HepG2 (cell line): Measurements from ENCODE around the gene NPHS1. TPM values are rescaled to one million over a fixed set of nuclear protein-coding genes. Genes with fewer than 3 reads are reported as not detected.

ENCODE experiments used
- ATAC-seq: fragments of 200-7000 bp; cut with Tn5 transposase; 3 replicates; pipeline ENCODE4 v1.9.1; 2020; ENCODE audit warnings: mild to moderate bottlenecking, moderate library complexity
- BruUV-seq: library from RNA; stranded (reverse); fragments of 400-500 nt; replicated peaks from 2 replicates; lab custom pipeline; 2021; lab: Mats Ljungman, UMichigan
- CTCF ChIA-PET: fragments of 300-600 bp; formaldehyde crosslinking; extraction: SDS; loops from one replicate; lab custom pipeline; 2021; ENCODE audit warnings: low total read pairs, inconsistent platforms, low intra/inter-chr PET ratio; lab: Yijun Ruan, JAX
- POLR2A ChIA-PET: fragments of 350-600 bp; sonication (Branson Sonifier 250); formaldehyde crosslinking; loops from one replicate; lab custom pipeline; 2020; ENCODE audit warnings: antibody characterized with exemption, inconsistent platforms; lab: Yijun Ruan, JAX
- DNase-seq: peaks from one replicate; pipeline ENCODE4 v3.0.0-alpha.2; 2015; ENCODE audit warnings: low spot score
- FAIRE-seq: peaks from 3 replicates; lab custom pipeline; 2011; peaks lifted over from hg19 to GRCh38; lab: Jason Lieb, UNC
- H2AFZ ChIP-seq: one replicate; pipeline ENCODE4 v1.6.1; 2011; ENCODE audit warnings: low read length, inconsistent platforms
- H3K27ac ChIP-seq: fragments of 300-600 bp; 3 replicates; pipeline ENCODE4 v1.8.0; 2011; ENCODE audit warnings: mixed run types, mild to moderate bottlenecking, mixed read lengths, low read length, inconsistent platforms; ENCODE audit not compliant: insufficient read depth; ENCODE audit errors: extremely low read length
- H3K27me3 ChIP-seq, 2 experiments: fragments of 200-600 bp in 1 of 2; 2 replicates in 1 of 2; 3 replicates in 1 of 2; pipeline versions ENCODE4 v1.6.0 to v1.8.0; 2011; ENCODE audit warnings: low read length in 2 of 2, mild to moderate bottlenecking in 2 of 2, moderate library complexity in 2 of 2, inconsistent platforms in 1 of 2; ENCODE audit not compliant: insufficient read depth in 2 of 2, control insufficient read depth in 1 of 2
- H3K36me3 ChIP-seq, 2 experiments: fragments of 200-600 bp in 1 of 2; replicated peaks in 1 of 2; 2 replicates in 1 of 2; 3 replicates in 1 of 2; pipeline versions ENCODE4 v1.5.1 to v1.8.0; 2011; ENCODE audit warnings: low read length in 2 of 2, inconsistent platforms in 1 of 2; ENCODE audit not compliant: insufficient read depth in 2 of 2, control insufficient read depth in 1 of 2
- H3K4me1 ChIP-seq: 2 replicates; pipeline ENCODE4 v1.5.1; 2012; ENCODE audit warnings: low read length, inconsistent platforms; ENCODE audit not compliant: insufficient read depth
- H3K4me2 ChIP-seq: 2 replicates; pipeline ENCODE4 v1.6.0; 2011; ENCODE audit warnings: low read depth, low read length, inconsistent platforms
- H3K4me3 ChIP-seq, 3 experiments: fragments of 200-600 bp in 1 of 3; sonication (generic), shearing (Covaris generic) in 1 of 3; replicated peaks in 1 of 3; 2 replicates each; pipeline ENCODE4 v1.5.1; 2011 to 2016; ENCODE audit warnings: low read length in 3 of 3, inconsistent platforms in 2 of 3, low read depth in 2 of 3, mild to moderate bottlenecking in 2 of 3, control low read depth in 1 of 3, mixed read lengths in 1 of 3; ENCODE audit not compliant: insufficient read depth in 1 of 3
- H3K79me2 ChIP-seq: one replicate; pipeline ENCODE4 v1.6.1; 2011; ENCODE audit warnings: low read length, inconsistent platforms; ENCODE audit not compliant: insufficient read depth
- H3K9ac ChIP-seq: 2 replicates; pipeline ENCODE4 v1.6.0; 2011; ENCODE audit warnings: mild to moderate bottlenecking, low read depth, low read length, inconsistent platforms; ENCODE audit not compliant: insufficient read depth
- H3K9me3 ChIP-seq: 2 replicates; pipeline ENCODE4 v1.5.1; 2012; ENCODE audit warnings: mild to moderate bottlenecking, low read length
- H4K20me1 ChIP-seq: 2 replicates; pipeline ENCODE4 v1.6.0; 2011; ENCODE audit warnings: inconsistent platforms, mild to moderate bottlenecking, low read length, moderate library complexity; ENCODE audit not compliant: insufficient read depth
- ELF4 ChIP-seq: sonication (generic); formaldehyde crosslinking; IDR thresholded peaks from 2 replicates; pipeline ENCODE4 v1.5.0; 2020; ENCODE audit warnings: missing genetic modification reagents, mild to moderate bottlenecking, moderate library complexity, borderline replicate concordance
- HDAC2 ChIP-seq: sonication (generic); formaldehyde crosslinking; IDR thresholded peaks from 2 replicates; pipeline ENCODE4 v1.4.0; 2020; ENCODE audit warnings: missing genetic modification reagents
- HMG20B ChIP-seq: conservative IDR thresholded peaks from 2 replicates; pipeline ENCODE4 v1.6.1; 2016; ENCODE audit warnings: missing genetic modification reagents, missing compliant biosample characterization
- JUNB ChIP-seq: sonication (generic); formaldehyde crosslinking; IDR thresholded peaks from 2 replicates; pipeline ENCODE4 v1.8.0; 2022; ENCODE audit warnings: missing genetic modification reagents, mild to moderate bottlenecking, borderline replicate concordance
- NFE2L1 ChIP-seq: sonication (generic); formaldehyde crosslinking; IDR thresholded peaks from 2 replicates; pipeline ENCODE4 v1.4.0; 2020; ENCODE audit warnings: missing genetic modification reagents, mild to moderate bottlenecking, borderline replicate concordance
- NRL ChIP-seq: sonication (generic); formaldehyde crosslinking; IDR thresholded peaks from 2 replicates; pipeline ENCODE4 v1.5.0; 2020; ENCODE audit warnings: missing genetic modification reagents, mild to moderate bottlenecking, moderate library complexity, borderline replicate concordance
- PCBP2 ChIP-seq: fragments of 200-400 bp; formaldehyde crosslinking; optimal IDR thresholded peaks from 2 replicates; pipeline ENCODE3; 2018; ENCODE audit warnings: low read length, low read depth; ENCODE audit not compliant: poor library complexity, severe bottlenecking
- PLRG1 ChIP-seq: fragments of 450-650 bp; conservative IDR thresholded peaks from 2 replicates; pipeline ENCODE4 v1.6.1; 2016
- RFX5 ChIP-seq: IDR thresholded peaks from 2 replicates; pipeline ENCODE4 v1.6.1; 2011; ENCODE audit warnings: low read depth, low read length, improper control_type of control experiment
- SOX6 ChIP-seq, 2 experiments: fragments of 450-650 bp in 1 of 2; sonication (generic) in 1 of 2; formaldehyde crosslinking in 1 of 2; IDR thresholded peaks; 2 replicates each; pipeline versions ENCODE4 v1.4.0 to v1.6.1; 2017 to 2020; ENCODE audit warnings: antibody characterized with exemption in 1 of 2, mild to moderate bottlenecking in 1 of 2, missing genetic modification reagents in 1 of 2
- THYN1 ChIP-seq: sonication (generic); formaldehyde crosslinking; IDR thresholded peaks from 2 replicates; pipeline ENCODE4 v1.8.1; 2023; ENCODE audit warnings: low read depth, mild to moderate bottlenecking, moderate library complexity, missing genetic modification reagents, borderline replicate concordance
- ZBTB1 ChIP-seq: sonication (generic); formaldehyde crosslinking; IDR thresholded peaks from 2 replicates; pipeline ENCODE4 v1.4.0; 2020; ENCODE audit warnings: missing genetic modification reagents, borderline replicate concordance
- WGBS: methylation state at CpG from one replicate; pipeline ENCODE4 v1.1.6; 2017; ENCODE audit warnings: low lambda C conversion rate; 5-methylcytosine and 5-hydroxymethylcytosine counted together
- in situ Hi-C: cut with HindIII; loops from 2 replicates; pipeline ENCODE4 v1.10.0; 2017; ENCODE audit warnings: low pct_unique_long_range_greater_than_20kb; ENCODE audit not compliant: extremely low pct_ligation_motif_present
- intact Hi-C: fragments of 100-400 bp; cut with micrococcal nuclease; formaldehyde crosslinking; loops from one replicate; pipeline ENCODE4 v1.10.0; 2022; ENCODE audit not compliant: unreplicated experiment
- polyA plus RNA-seq, 8 experiments: library from polyadenylated mRNA; depleted of rRNA in 3 of 8; stranded (reverse) in 7 of 8; unstranded in 1 of 8; fragments of >200 nt; fragmentation: Illumina TruSeq in 4 of 8; extraction: Trizol in 4 of 8; gene quantifications; 2 replicates each; pipeline versions ENCODE4 v1.2.1 to v1.2.3, GENCODE V29; 2011 to 2016; ENCODE audit warnings: low read depth in 4 of 8, missing spikeins in 1 of 8, mixed read lengths in 1 of 8; ENCODE audit not compliant: insufficient read depth in 1 of 8
- total RNA-seq, 5 experiments: library from RNA; depleted of rRNA; stranded (reverse); fragments of >200 nt; fragmentation: Illumina TruSeq; extraction: Trizol; gene quantifications; 2 replicates each; pipeline ENCODE4 v1.2.3, GENCODE V29; 2016; ENCODE audit warnings: low read depth in 1 of 5
- TF ChIP-seq, protein P1 (sequence below): sonication (generic); formaldehyde crosslinking; IDR thresholded peaks from 2 replicates; pipeline ENCODE4 v1.5.0; 2020; ENCODE audit warnings: mild to moderate bottlenecking, missing genetic modification reagents

The NPHS1 gene
- total and polyA plus RNA-seq, 2 of the 13 experiments (the other 11 are each of a cell fraction or from before 2014, with no cell fraction given), result not detected

DNA sequence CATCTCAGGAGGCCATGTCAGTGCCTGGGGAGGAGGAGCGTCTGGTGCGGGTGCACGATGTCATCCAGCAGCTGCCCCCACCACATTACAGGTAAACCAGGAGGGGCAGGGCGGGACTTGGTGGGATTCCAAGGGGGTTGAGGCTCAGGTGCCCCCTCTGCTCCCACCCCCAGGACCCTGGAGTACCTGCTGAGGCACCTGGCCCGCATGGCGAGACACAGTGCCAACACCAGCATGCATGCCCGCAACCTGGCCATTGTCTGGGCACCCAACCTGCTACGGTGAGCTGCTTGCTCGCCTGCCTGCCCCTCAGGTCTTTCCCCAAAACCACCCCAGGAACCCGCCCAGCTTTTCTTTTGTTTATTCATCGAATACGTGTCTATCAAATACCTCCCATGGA lies 69.7 kb downstream of the NPHS1 start:
- Histone ChIP-seq H4K20me1 (no peaks in the 10 kb centered on the region), H3K27me3 (no peaks in the 10 kb centered on the region), H3K9me3 (no peaks in the 10 kb centered on the region), H3K9ac (no peak overlapping the region), H2AFZ (no peak overlapping the region), H3K36me3 (peaks cover 0 to 2% of the 10 kb centered on the region in 2 experiments; a peak in 2 of 5 replicates), H3K4me2 (no peak overlapping the region), H3K27ac (no peak overlapping the region), H3K79me2 (no peaks in the 10 kb centered on the region), H3K4me3 (no peak overlapping the region), H3K4me1 (peaks cover 36% of the 10 kb centered on the region)
- intact Hi-C loops (no loop called here), in situ Hi-C loops (no loop called here)
- BruUV-seq, result no TSS peak
- TF ChIP-seq ELF4 (CRISPR knock-in tag), result no peak
- no peak for TF ChIP-seq THYN1 (CRISPR knock-in tag)
- TF ChIP-seq NRL, result no peak
- TF ChIP-seq PLRG1, result no peak
- TF ChIP-seq SOX6 (IDR thresholded peaks at IDR 0.05), result no peak
- no peak for TF ChIP-seq SOX6 (CRISPR knock-in tag; IDR thresholded peaks at IDR 0.05)
- no peak for TF ChIP-seq HMG20B
- TF ChIP-seq, protein P1, sequence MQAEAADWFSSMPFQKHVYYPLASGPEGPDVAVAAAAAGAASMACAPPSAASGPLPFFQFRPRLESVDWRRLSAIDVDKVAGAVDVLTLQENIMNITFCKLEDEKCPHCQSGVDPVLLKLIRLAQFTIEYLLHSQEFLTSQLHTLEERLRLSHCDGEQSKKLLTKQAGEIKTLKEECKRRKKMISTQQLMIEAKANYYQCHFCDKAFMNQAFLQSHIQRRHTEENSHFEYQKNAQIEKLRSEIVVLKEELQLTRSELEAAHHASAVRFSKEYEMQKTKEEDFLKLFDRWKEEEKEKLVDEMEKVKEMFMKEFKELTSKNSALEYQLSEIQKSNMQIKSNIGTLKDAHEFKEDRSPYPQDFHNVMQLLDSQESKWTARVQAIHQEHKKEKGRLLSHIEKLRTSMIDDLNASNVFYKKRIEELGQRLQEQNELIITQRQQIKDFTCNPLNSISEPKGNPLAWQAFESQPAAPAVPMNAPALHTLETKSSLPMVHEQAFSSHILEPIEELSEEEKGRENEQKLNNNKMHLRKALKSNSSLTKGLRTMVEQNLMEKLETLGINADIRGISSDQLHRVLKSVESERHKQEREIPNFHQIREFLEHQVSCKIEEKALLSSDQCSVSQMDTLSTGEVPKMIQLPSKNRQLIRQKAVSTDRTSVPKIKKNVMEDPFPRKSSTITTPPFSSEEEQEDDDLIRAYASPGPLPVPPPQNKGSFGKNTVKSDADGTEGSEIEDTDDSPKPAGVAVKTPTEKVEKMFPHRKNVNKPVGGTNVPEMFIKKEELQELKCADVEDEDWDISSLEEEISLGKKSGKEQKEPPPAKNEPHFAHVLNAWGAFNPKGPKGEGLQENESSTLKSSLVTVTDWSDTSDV (CRISPR knock-in tag), result no peak
- no peak for TF ChIP-seq JUNB (CRISPR knock-in tag)
- TF ChIP-seq HDAC2 (CRISPR knock-in tag), result no peak
- TF ChIP-seq PCBP2, result no peak
- no peak for TF ChIP-seq RFX5
- no peak for TF ChIP-seq NFE2L1 (CRISPR knock-in tag)
- no peak for TF ChIP-seq ZBTB1 (CRISPR knock-in tag)
- 96% methylated on average over 10 of the region's 12 CpGs for whole genome bisulfite sequencing
- ATAC-seq (no peak), DNase-seq (no peak), FAIRE-seq (no peak)
- ChIA-PET CTCF (no interaction called here), POLR2A (no interaction called here)
